Right ventricle myocardium superior (tissue), 1 donor: ENCODE results near the gene ODAD2. TPM values are rescaled to one million over a fixed set of nuclear protein-coding genes. Genes with fewer than 3 reads are reported as not detected.

Experiments used
- ATAC-seq: fragments of 200-7000 bp; cut with Tn5 transposase; one replicate; pipeline ENCODE4 v1.9.1; 2020; ENCODE audit warnings: mild to moderate bottlenecking; ENCODE audit not compliant: poor library complexity
- DNase-seq: peaks from one replicate; pipeline ENCODE4 v3.0.0-alpha.2; 2020
- intact Hi-C: fragments of 100-400 bp; cut with DNase I; formaldehyde crosslinking; loops from one replicate; pipeline ENCODE4 v1.11.2; 2022
- total RNA-seq: library from RNA; stranded (reverse); fragmentation: NEBNext Ultra II Directional; extraction: Animal tissue kit (Norgen Biotek cat#: 25700); gene quantifications from one replicate; pipeline ENCODE4 v1.2.1, GENCODE V29; 2021
- donor health status: DM: no; HTN: yes; CAD: no; lungs with severe emphysema.

The ODAD2 gene
- total RNA-seq, 1 donor from 2014 or later: not detected

DNA sequence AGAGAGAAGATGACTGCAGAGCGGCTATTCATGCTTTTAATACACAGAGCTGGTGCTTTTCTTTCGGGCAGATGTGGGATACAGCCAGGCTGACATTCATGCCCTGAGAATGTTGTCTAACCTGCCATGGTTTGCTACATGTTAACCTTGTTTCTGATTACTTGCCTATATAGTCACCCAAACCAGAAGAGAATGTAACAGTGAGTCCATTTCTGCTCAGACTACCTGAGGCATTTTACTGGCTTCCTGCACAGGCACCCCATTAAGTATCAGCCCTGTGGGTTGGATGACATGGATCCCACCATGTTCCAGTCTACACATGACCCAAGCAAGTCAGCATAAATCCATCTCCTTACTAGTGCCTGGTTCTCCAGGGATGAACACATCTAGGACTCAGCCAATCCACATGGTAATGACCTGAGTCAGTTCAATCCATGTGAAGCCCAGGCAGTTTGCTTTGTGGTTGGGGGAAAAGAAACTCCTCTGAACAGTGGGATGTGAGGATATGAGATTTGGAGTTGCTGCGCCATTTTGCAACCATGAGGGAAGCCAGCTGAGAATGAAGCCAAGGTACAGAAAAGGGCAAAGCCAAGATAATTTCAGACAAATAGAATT is 197.6 kb downstream of the ODAD2 start:
- ATAC-seq (no peak), DNase-seq (no peak)
- intact Hi-C loops: no loop called here

DNA sequence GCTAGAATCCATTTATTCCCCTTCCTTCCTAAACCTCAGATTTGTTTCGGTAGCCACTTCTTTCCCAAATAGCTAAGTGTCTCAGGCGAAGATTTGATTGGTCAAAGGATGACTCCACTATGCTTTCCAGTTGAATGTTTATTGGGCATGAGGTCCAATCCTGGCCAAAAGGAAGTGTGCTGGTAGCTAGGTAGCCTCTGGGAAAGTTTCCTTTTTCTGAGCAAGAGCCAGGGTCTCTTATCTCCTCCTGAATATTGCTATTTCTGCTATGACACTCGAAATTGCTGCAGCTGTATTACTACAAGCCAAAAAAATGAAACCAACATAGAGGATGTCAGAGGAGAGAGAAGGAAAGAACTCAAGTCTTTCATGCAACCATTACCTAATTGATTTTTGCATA is 199.8 kb downstream of the ODAD2 start:
- ATAC-seq: no peak
- intact Hi-C loops: no loop called here
- DNase-seq: no peak

DNA sequence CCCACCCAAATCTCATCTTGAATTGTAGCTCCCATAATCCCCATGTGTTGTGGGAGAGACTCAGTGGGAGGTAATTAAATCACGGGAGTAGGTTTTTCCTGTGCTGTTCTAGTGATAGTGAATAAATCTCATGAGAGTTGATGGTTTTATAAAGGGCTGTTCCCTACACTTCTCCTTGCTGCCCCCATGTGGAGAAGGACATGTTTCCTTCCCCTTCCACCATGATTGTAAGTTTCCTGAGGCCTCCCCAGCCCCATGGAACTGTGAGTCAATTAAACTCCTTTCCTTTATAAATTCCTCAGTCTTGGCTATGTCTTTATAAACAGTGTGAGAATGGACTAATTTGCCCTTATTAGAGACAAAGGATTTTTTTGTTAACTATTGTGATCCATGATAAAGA is 204.7 kb downstream of the ODAD2 start:
- DNase-seq (no peak), ATAC-seq (no peak)
- intact Hi-C loops: no loop called here

DNA sequence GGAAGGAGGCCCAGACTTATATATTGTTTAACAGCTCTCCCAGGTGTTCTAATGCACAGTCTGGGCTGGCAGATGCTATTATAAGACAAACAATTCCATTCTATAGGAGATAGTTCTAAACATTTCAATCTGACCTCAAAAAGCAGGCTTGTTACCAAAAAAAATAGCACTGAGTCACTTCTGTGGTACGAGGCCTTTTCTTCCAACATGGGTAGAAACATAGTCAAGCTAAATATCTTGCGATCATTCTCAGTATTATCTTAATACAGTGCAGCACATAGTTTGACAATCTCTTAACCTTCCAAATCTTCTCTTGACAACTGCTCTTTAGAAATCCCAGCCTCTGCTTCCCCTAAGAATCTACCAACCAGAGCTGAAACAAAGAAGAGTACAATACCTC is 206.7 kb downstream of the ODAD2 start:
- intact Hi-C loops: no loop called here
- DNase-seq: no peak
- ATAC-seq: no peak

DNA sequence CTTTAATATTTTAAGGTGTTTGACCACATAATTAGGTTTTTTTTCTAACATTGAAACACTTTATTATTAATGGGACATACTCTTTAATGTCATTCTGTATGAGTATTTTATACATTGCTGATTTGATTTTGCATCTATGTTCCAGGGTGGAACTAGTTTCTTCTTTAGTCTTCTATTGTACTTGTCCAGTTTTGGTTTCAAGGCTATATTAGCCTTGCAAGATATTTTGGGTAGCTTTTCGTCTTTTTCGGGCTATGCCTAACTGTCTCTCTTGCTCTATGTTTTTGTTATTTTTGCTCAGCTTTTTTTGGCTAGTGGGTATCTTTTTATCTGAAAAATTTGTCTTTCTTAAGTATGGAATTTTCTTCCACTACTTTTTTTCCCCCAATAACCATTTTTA is 214.6 kb downstream of the ODAD2 start:
- DNase-seq (no peak), ATAC-seq (no peak)
- intact Hi-C loops: no loop called here

DNA sequence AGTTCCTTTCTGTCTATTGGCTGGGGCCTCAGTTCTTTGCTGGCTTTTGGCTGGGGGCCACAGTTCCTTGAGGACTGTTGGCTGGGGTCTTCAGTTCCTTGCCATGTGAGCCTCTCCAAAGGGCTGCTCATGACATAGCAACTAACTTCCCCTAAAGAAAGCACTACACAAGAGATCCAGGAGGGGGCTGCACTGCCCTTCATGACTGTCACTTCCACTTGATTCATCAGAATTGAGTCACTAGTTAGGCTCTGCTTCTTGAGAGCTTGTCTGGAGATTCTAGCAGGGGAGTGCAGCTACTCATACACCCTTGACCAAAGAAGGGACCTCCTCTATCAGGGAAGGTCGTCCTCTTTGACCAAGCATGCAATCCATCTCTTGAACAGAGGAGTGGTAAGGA is 215.2 kb downstream of the ODAD2 start:
- no peak for ATAC-seq
- intact Hi-C loops: no loop called here
- DNase-seq: no peak

DNA sequence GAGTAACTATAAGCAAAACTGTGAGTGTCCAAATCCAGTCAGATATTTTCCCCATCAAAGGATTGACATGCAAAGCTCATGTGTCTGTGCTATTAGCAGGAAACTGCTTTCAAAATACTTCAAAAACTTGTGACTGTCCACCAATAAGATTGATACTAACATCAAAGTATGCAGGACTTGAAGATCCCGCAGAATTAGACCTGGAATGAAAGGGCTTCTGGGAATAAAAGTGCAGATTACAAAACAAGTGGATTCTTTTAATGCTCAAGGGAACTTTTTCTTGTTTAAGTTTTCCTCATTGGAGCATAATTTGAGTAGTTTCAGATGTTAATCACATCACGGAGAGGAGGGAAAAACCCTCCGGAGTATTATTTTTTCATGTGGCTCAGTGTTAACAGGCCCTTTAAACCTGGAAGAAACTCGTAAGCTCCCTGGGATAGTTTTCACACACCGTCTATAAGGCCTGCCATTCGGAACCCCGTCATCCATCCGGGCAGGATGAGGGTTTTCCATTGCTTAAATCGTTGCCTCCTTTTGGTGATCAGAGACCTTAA is 219.3 kb downstream of the ODAD2 start:
- no peak for DNase-seq
- no peak for ATAC-seq
- intact Hi-C loops: no loop called here

DNA sequence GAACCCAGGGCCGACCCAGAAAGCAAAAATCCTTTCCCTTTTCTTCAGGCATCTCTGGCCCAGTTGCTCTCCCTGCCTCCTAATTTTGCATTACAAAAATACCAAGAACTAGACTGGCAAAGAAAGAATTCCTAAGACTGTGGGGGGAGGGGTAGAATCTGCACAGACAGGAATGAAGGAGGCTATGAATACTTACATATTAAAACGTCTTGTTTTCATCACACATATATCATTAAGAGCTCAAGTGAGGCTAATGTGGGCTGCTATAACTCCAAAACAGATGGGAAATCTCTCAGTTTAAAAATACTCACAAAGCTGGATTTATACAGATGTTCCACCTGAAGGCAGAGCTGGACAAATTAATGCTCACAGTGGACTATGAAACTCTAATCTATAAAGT is 224.0 kb downstream of the ODAD2 start:
- intact Hi-C loops: no loop called here
- ATAC-seq (no peak), DNase-seq (no peak)

DNA sequence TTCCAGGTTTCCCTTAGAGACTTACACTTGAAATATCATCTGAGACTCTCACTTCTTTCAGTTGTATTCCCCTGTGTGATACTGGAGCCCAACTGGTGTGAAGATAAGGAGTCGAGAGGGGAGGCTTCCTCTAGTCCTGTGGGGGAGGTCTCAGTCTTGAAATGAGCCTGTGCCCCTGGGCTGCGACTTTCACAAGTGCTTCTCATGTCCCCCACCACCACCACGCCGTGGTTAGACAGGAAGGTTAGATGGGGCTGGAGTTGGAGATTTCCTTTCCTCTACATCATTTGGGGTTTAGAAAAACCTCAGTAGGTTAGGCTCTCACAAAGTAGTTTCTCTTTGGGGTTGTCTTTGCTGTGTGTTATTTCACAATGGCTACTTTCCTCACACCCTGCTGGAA is 227.6 kb downstream of the ODAD2 start:
- ATAC-seq (no peak), DNase-seq (no peak)

DNA sequence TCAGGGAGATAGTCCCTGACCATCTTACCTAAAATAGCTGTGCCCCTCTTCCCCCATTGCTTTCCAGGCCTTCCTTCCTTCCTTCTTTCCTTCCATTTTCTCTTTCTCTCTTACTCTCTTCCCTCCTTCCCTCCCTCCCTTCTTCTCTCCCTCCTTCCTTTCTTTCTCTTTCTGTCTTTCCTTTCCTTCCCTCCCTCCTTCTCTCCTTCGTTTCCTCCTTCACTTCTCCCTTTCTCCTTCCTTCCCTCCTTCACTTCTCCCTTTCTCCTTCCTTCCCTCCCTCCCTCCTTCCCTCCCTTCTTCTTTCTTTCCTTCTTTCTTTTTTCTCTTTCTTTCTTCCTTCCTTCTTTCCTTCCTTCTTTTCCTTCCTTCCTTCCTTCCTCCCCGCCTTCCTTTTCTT is 228.7 kb downstream of the ODAD2 start:
- ATAC-seq: no peak
- DNase-seq: no peak
- intact Hi-C loops: no loop called here

More for the DNA sequence above, 227.6 kb downstream of the ODAD2 start:
- intact Hi-C loops: no loop called here
